ENCODE results near the gene PIEZO2. TPM values are rescaled to one million over a fixed set of nuclear protein-coding genes. Genes with fewer than 3 reads are reported as not detected.

Gene PIEZO2
- total and polyA plus RNA-seq, 2 of the 8 experiments (the other 6 are each of a cell fraction or from before 2014, with no cell fraction given) = 4.7 to 16.5 TPM

DNA sequence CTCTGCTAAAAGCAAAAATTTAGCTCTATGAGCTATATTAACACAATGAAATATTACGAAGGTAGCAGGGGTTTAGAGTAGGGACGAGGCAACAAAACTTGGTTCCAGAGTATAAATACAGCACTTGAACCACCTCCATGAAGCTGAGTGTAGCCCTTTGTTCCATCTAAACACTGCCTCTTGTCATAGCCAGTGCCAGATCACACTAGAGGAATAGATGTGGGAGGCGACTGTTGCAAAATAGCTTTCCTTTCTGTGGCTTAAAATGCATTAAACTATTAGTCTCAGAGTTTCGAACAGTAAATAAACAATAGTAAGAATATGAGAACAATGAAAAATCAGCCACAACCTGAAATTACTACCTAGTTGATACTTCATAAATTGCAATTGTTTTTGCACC, 29.8 kb downstream of the PIEZO2 start:
- H3K36me3 ChIP-seq (ENCODE audit: control insufficient read depth in 2 of 4, insufficient read depth in 4 of 4, low read length in 3 of 4) = no peaks in the 10 kb centered on the region
- H3K23ac ChIP-seq (ENCODE audit: insufficient read length) = no peak overlapping the region
- FAIRE-seq = no peak
- no peak overlapping the region for H3K18ac ChIP-seq (ENCODE audit: extremely low read depth, low read length)
- no peak overlapping the region for H4K91ac ChIP-seq (replicated peaks; ENCODE audit: insufficient read length, low read length)
- H2AK5ac ChIP-seq (ENCODE audit: low read depth, low read length) = no peak overlapping the region
- no peaks in the 10 kb centered on the region for H3K4me1 ChIP-seq (replicated peaks in 1 of 4; ENCODE audit: control insufficient read depth in 3 of 4, insufficient read depth in 4 of 4, low read length in 3 of 4)
- CTCF ChIA-PET (ENCODE audit: partially characterized antibody) = interaction anchor here (0.7 to 1.4 kb wide), 2 partner anchors 11 to 21 kb away, joined by 3 read pairs; no protein-coding TSS in a partner anchor
- POLR2A ChIA-PET (ENCODE audit: partially characterized antibody) = no interaction called here
- no peak overlapping the region for H3K4ac ChIP-seq (replicated peaks; ENCODE audit: insufficient read length, low read depth, low read length)
- no peak overlapping the region for H2AFZ ChIP-seq (ENCODE audit: low read length)
- TF ChIP-seq GABPA (IDR thresholded peaks at IDR 0.05; ENCODE audit: borderline replicate concordance, insufficient read depth, low read length) (no peak), RNF2 (IDR thresholded peaks at IDR 0.05; ENCODE audit: borderline replicate concordance, low read depth, low read length, missing control alignments, poor library complexity, severe bottlenecking) (no peak), CTBP2 (IDR thresholded peaks at IDR 0.05; ENCODE audit: borderline replicate concordance, insufficient read depth, insufficient read length, low read length) (no peak), PHF8 (conservative IDR thresholded peaks at IDR 0.05; ENCODE audit: low read depth, low read length) (no peak), NANOG (IDR thresholded peaks at IDR 0.05; ENCODE audit: insufficient read depth, low read depth, low read length, poor library complexity, severe bottlenecking) (no peak), E2F6 (IDR thresholded peaks at IDR 0.05) (no peak), TEAD4 (IDR thresholded peaks at IDR 0.05; ENCODE audit: low read depth, low read length) (no peak), SP2 (IDR thresholded peaks at IDR 0.05; ENCODE audit: low read length) (no peak), GTF2F1 (IDR thresholded peaks at IDR 0.05; ENCODE audit: borderline replicate concordance, low read depth, low read length) (no peak)
- TF ChIP-seq, protein P1, sequence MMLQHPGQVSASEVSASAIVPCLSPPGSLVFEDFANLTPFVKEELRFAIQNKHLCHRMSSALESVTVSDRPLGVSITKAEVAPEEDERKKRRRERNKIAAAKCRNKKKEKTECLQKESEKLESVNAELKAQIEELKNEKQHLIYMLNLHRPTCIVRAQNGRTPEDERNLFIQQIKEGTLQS (IDR thresholded peaks at IDR 0.05; ENCODE audit: insufficient read depth, low read depth, low read length) = no peak
- H3K9me3 ChIP-seq (ENCODE audit: insufficient read depth in 2 of 2, low read depth in 1 of 2, low read length in 1 of 2) = no peaks in the 10 kb centered on the region; a peak in 1 of 4 replicates
- H2BK15ac ChIP-seq (ENCODE audit: low read length) = no peak overlapping the region
- no peaks in the 10 kb centered on the region for H4K20me1 ChIP-seq (replicated peaks in 1 of 2; ENCODE audit: control insufficient read depth in 1 of 2, insufficient read depth in 2 of 2, low read length in 2 of 2)
- DNase-seq (ENCODE audit: low read depth in 1 of 2, low spot score in 2 of 2) = no peak
- H3K27ac ChIP-seq (ENCODE audit: low read depth, low read length) = no peak overlapping the region
- no peaks in the 10 kb centered on the region for H3K23me2 ChIP-seq (ENCODE audit: low read depth, low read length)
- H3K79me2 ChIP-seq (ENCODE audit: control insufficient read depth in 1 of 2, insufficient read depth in 2 of 2, low read length in 2 of 2) = no peaks in the 10 kb centered on the region
- H2BK20ac ChIP-seq (ENCODE audit: low read length) = no peak overlapping the region
- H3K14ac ChIP-seq (ENCODE audit: insufficient read length) = no peak overlapping the region
- H4K5ac ChIP-seq (ENCODE audit: insufficient read length, low read depth, low read length) = no peak overlapping the region
- no peak overlapping the region for H3K56ac ChIP-seq (replicated peaks; ENCODE audit: insufficient read length, low read depth, low read length)
- H2BK12ac ChIP-seq (ENCODE audit: low read depth, low read length) = no peak overlapping the region
- no peak overlapping the region for H3K4me2 ChIP-seq (ENCODE audit: insufficient read depth in 1 of 2, low read depth in 2 of 2, low read length in 2 of 2)
- no peak overlapping the region for H4K8ac ChIP-seq (ENCODE audit: extremely low read depth, insufficient read depth, low read length)
- H3K9ac ChIP-seq (replicated peaks in 1 of 4; ENCODE audit: extremely low read depth in 1 of 4, low read depth in 3 of 4, low read length in 3 of 4) = no peak overlapping the region
- H3K27me3 ChIP-seq (replicated peaks in 1 of 4; ENCODE audit: control insufficient read depth in 3 of 4, extremely low read depth in 1 of 4, insufficient read depth in 3 of 4, low read length in 3 of 4) = no peaks in the 10 kb centered on the region
- H2BK120ac ChIP-seq (replicated peaks; ENCODE audit: low read depth, low read length) = no peak overlapping the region
- H3K4me3 ChIP-seq (ENCODE audit: extremely low read depth in 1 of 4, insufficient read depth in 2 of 4, low read depth in 3 of 4, low read length in 4 of 4) = no peak overlapping the region
- 92% methylated on average over 4 of the region's 4 CpGs; no CpG with 5 or more reads in 1 of the 2 experiments for WGBS, 2 experiments (ENCODE audit: extremely low coverage in 1 of 2, insufficient coverage in 1 of 2, insufficient read length in 1 of 2, insufficient replicate concordance in 2 of 2, low coverage in 1 of 2, low lambda C conversion rate in 2 of 2, missing lambda C conversion rate in 1 of 2)
- H2BK5ac ChIP-seq (ENCODE audit: low read depth, low read length) = no peak overlapping the region
- H3K79me1 ChIP-seq (ENCODE audit: low read depth, low read length) = no peaks in the 10 kb centered on the region
